Neural progenitor cell (in vitro differentiated cells): ENCODE results near the gene ANKRD23.

Experiments
- CTCF ChIP-seq: fragments of 200-600 bp; sonication (generic); IDR thresholded peaks from 2 replicates; pipeline ENCODE4 v1.5.1; 2017; ENCODE audit warnings: antibody characterized with exemption, mild to moderate bottlenecking
- EZH2 ChIP-seq: fragments of 200-600 bp; sonication (generic); IDR thresholded peaks from 2 replicates; pipeline ENCODE4 v1.6.1; 2017; ENCODE audit warnings: antibody characterized with exemption, mild to moderate bottlenecking, moderate library complexity
- EZH2phosphoT487 ChIP-seq: fragments of 200-600 bp; sonication (generic); IDR thresholded peaks from 2 replicates; pipeline ENCODE4 v1.6.1; 2017; ENCODE audit warnings: antibody characterized with exemption

- TF ChIP-seq CTCF, result no peak
- TF ChIP-seq EZH2phosphoT487, result no peak
- TF ChIP-seq EZH2, result no peak
These were observed 21.0 kb downstream of the ANKRD23 start for GRCh38 chr2:96822786-96823185.
